GM10266 (cell line): ENCODE measurements around the gene EPHA5.

Experiments
- DNase-seq: peaks from one replicate; pipeline ENCODE4 v3.0.0; 2012; ENCODE audit errors: extremely low spot score
- CTCF ChIP-seq: IDR thresholded peaks from 2 replicates; pipeline ENCODE4 v1.5.1; 2012; ENCODE audit warnings: mild to moderate bottlenecking, low read depth; ENCODE audit not compliant: control insufficient read depth, insufficient read depth; ENCODE audit errors: missing control alignments

Gene EPHA5

GRCh38 chr4:65546882-65547416 lies 123.3 kb downstream of the EPHA5 start:
- no peak for DNase-seq
- TF ChIP-seq CTCF = no peak

GRCh38 chr4:65538571-65538970 lies 131.7 kb downstream of the EPHA5 start:
- TF ChIP-seq CTCF = no peak
- DNase-seq = no peak

GRCh38 chr4:65535113-65535512 lies 135.2 kb downstream of the EPHA5 start:
- DNase-seq = no peak
- no peak for TF ChIP-seq CTCF

GRCh38 chr4:65521666-65522065 lies 148.6 kb downstream of the EPHA5 start:
- no peak for DNase-seq

GRCh38 chr4:65515646-65516045 lies 154.6 kb downstream of the EPHA5 start:
- no peak for DNase-seq
- TF ChIP-seq CTCF = no peak

More at GRCh38 chr4:65521666-65522065, 148.6 kb downstream of the EPHA5 start:
- TF ChIP-seq CTCF = no peak

- DNase-seq = no peak
Measured at GRCh38 chr4:65510976-65511375, 159.3 kb downstream of the EPHA5 start.

More at GRCh38 chr4:65510976-65511375, 159.3 kb downstream of the EPHA5 start:
- TF ChIP-seq CTCF = no peak
